ENCODE measurements around the gene TMCC1. TPM values are rescaled to one million over a fixed set of nuclear protein-coding genes. Genes with fewer than 3 reads are reported as not detected.

TMCC1 gene
- total RNA-seq, 1 donor from 2014 or later: 25.9 TPM

DNA sequence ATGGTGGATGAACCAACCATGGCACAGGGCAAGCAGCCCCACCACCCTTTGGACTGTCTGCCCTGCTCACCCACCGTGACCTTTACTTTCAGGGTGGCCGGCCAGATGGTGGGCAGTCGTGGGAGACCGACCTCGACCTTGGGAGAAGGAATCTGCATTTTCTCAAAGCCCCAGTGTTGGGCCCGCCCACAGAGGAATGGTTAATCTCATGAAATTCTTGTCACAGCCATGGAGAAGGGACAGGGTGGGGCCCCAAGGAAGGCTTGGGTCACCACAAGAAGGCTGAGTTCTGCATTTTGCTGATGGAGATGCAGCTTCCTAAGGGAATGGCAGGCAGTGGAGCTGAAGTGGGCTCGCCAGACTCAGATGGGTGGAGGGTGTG is 290.0 kb downstream of the TMCC1 start:
- intact Hi-C loops (cut with micrococcal nuclease): no loop called here
- Mint-ChIP-seq H3K27ac (no peak overlapping the region), H3K27me3 (peaks cover 16% of the 10 kb centered on the region), H3K4me1 (peaks cover 10% of the 10 kb centered on the region), H3K36me3 (ENCODE audit: low read depth) (peaks cover 2% of the 10 kb centered on the region), H3K4me3 (no peak overlapping the region), H3K9me3 (no peaks in the 10 kb centered on the region)
- CTCF ChIA-PET: no interaction called here
- no peak for DNase-seq
- POLR2A ChIA-PET: no interaction called here
- TF ChIP-seq, protein P1, sequence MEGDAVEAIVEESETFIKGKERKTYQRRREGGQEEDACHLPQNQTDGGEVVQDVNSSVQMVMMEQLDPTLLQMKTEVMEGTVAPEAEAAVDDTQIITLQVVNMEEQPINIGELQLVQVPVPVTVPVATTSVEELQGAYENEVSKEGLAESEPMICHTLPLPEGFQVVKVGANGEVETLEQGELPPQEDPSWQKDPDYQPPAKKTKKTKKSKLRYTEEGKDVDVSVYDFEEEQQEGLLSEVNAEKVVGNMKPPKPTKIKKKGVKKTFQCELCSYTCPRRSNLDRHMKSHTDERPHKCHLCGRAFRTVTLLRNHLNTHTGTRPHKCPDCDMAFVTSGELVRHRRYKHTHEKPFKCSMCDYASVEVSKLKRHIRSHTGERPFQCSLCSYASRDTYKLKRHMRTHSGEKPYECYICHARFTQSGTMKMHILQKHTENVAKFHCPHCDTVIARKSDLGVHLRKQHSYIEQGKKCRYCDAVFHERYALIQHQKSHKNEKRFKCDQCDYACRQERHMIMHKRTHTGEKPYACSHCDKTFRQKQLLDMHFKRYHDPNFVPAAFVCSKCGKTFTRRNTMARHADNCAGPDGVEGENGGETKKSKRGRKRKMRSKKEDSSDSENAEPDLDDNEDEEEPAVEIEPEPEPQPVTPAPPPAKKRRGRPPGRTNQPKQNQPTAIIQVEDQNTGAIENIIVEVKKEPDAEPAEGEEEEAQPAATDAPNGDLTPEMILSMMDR (IDR thresholded peaks at IDR 0.05): no peak
- no peak for ATAC-seq (ENCODE audit: low read depth)

DNA sequence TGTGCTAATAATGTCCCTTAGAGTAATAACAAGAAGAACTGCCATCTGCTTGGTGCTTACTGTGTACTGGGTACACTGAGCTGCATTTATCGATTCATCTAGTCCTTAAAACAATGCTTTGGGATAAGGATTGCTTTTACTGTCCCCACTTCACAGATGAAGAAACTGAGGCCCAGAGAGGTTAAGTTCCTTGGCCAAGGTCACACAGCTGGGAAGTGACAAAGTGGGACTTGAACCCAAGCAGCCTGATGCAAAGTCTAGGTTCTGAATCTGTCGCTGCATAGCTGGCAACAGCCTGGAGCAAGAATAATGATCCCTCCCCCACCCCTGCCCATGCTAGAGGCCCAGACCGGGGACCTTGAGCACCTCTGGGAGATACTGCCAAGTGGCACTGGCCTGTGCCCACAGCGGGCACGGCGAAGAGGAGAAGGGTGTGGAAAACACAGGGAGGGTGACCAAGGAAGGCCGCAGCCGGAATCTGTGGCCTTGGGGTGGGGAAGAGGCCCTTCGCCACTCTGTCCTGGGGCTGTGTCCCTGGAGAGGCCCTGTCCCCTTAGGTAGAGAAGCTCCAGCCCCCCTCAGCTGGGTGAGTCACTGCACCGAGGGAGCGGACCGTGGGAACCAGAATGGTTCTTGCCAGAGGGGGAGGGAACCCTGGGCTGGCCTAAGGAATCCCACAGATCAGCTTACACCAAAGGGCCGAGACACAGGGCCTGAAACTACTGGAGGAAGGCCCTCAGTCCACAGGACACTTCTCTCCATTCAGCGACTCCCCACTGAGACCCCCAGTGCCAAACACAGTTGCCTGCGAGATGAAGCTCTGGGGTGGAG is 290.6 kb downstream of the TMCC1 start:
- Mint-ChIP-seq H3K9me3 (no peaks in the 10 kb centered on the region), H3K36me3 (ENCODE audit: low read depth) (peaks cover 2% of the 10 kb centered on the region), H3K4me3 (no peak overlapping the region), H3K27ac (no peak overlapping the region), H3K27me3 (peaks cover 16% of the 10 kb centered on the region), H3K4me1 (peaks cover 10% of the 10 kb centered on the region)
- ATAC-seq (ENCODE audit: low read depth): no peak
- CTCF ChIA-PET: interaction anchor here (0.9 kb wide), 1 partner anchor 112 kb away, joined by 3 read pairs; no protein-coding TSS in a partner anchor
- no peak for DNase-seq
- TF ChIP-seq, protein P1 (IDR thresholded peaks at IDR 0.05): no peak
- POLR2A ChIA-PET: no interaction called here
- intact Hi-C loops (cut with micrococcal nuclease): no loop called here

DNA sequence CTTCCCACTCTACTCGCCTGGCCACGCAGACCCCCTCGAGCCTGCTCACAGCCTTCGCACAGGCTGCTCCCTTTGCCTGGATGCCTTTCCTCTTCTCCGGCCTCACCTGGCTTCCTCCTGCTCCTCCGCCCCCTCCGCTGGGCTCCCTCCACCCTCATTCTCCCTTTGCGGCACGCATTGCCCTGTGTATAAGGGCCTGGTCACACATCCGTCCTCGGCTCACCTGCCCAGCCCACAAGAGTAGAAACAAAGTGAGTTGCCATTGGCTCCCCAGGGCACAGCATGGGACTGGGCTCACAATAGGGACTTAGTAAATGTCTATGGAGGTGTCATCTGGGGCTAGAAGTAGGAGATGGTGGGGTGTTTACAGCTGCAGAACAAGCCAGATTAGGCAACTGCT is 291.2 kb downstream of the TMCC1 start:
- CTCF ChIA-PET: interaction anchor here (0.9 kb wide), 1 partner anchor 112 kb away, joined by 3 read pairs; no protein-coding TSS in a partner anchor
- POLR2A ChIA-PET: no interaction called here
- Mint-ChIP-seq H3K27me3 (peaks cover 15% of the 10 kb centered on the region), H3K4me1 (peaks cover 9% of the 10 kb centered on the region), H3K27ac (no peak overlapping the region), H3K4me3 (no peak overlapping the region), H3K36me3 (ENCODE audit: low read depth) (peaks cover 2% of the 10 kb centered on the region), H3K9me3 (no peaks in the 10 kb centered on the region)
- intact Hi-C loops (cut with micrococcal nuclease): no loop called here
- TF ChIP-seq, protein P1 (IDR thresholded peaks at IDR 0.05): no peak
- DNase-seq (no peak), ATAC-seq (ENCODE audit: low read depth) (no peak)

DNA sequence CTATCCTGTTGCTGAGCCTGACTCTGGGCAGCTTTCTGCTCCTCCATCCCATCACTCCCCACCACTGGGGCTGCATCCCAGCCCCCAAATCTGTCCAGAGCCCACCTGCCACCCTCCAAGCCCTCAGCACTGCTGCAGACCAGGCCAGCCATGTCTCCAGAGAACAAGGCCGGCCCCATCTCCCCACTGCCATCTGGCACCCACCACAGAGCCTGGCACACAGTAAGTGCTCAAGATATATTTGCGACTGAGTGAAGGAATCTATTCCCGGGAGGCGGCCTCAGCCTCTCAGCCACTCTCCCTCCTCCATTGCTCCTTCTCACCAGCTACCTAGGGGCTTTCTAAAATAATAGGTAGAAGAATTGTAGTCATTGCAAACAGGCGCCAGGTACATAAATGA is 291.8 kb downstream of the TMCC1 start:
- ChIA-PET POLR2A (no interaction called here), CTCF (no interaction called here)
- ATAC-seq (ENCODE audit: low read depth): no peak
- Mint-ChIP-seq H3K4me3 (no peak overlapping the region), H3K36me3 (ENCODE audit: low read depth) (no peaks in the 10 kb centered on the region), H3K27ac (no peak overlapping the region), H3K4me1 (peaks cover 4% of the 10 kb centered on the region), H3K9me3 (no peaks in the 10 kb centered on the region), H3K27me3 (peaks cover 10% of the 10 kb centered on the region)
- TF ChIP-seq, protein P1 (IDR thresholded peaks at IDR 0.05): no peak
- no peak for DNase-seq
- intact Hi-C loops (cut with micrococcal nuclease): no loop called here

- Mint-ChIP-seq H3K4me1 (no peaks in the 10 kb centered on the region), H3K27ac (no peak overlapping the region), H3K36me3 (ENCODE audit: low read depth) (no peaks in the 10 kb centered on the region), H3K27me3 (peaks cover 7% of the 10 kb centered on the region), H3K4me3 (no peak overlapping the region), H3K9me3 (no peaks in the 10 kb centered on the region)
- POLR2A ChIA-PET: no interaction called here
- DNase-seq (no peak), ATAC-seq (ENCODE audit: low read depth) (no peak)
- intact Hi-C loops (cut with micrococcal nuclease): no loop called here
- TF ChIP-seq, protein P1 (IDR thresholded peaks at IDR 0.05): no peak
- CTCF ChIA-PET: no interaction called here
Measured at GRCh38 chr3:129600348-129600747, 293.2 kb downstream of the TMCC1 start.

Measured in activated B cell treated with CpG ODN at 0.5 μM for 24 hours (primary cell).